Gastroesophageal sphincter (tissue), 3 donors: Measurements from ENCODE around the gene SLC46A1.

ENCODE experiments used
- EP300 ChIP-seq: sonication (generic); formaldehyde crosslinking; IDR thresholded peaks from one replicate; pipeline ENCODE4 v1.6.1; 2017; ENCODE audit warnings: antibody characterized with exemption, mild to moderate bottlenecking
- POLR2A ChIP-seq, 2 donors: fragments of 450-650 bp; IDR thresholded peaks; one replicate each; pipeline ENCODE4 v1.6.1; 2017; ENCODE audit warnings: antibody characterized with exemption in 2 of 2, mild to moderate bottlenecking in 2 of 2, moderate library complexity in 1 of 2
- POLR2AphosphoS5 ChIP-seq: sonication (generic); formaldehyde crosslinking; IDR thresholded peaks from one replicate; pipeline ENCODE4 v1.6.1; 2017; ENCODE audit warnings: antibody characterized with exemption
- TF ChIP-seq, protein P1 (sequence below), 4 experiments: fragments of 200-600 bp in 2 of 4; fragments of 450-650 bp in 2 of 4; sonication (generic) in 1 of 4; IDR thresholded peaks; one replicate each; pipeline ENCODE4 v1.5.1; 2017 to 2019; ENCODE audit warnings: antibody characterized with exemption in 4 of 4, mild to moderate bottlenecking in 2 of 4, moderate library complexity in 2 of 4

GRCh38 chr17:28413804-28414203, 7.8 kb upstream of the SLC46A1 start:
- TF ChIP-seq POLR2AphosphoS5 (no peak), POLR2A (IDR thresholded peaks at IDR 0.05) (no peak), EP300 (no peak)
- TF ChIP-seq, protein P1, sequence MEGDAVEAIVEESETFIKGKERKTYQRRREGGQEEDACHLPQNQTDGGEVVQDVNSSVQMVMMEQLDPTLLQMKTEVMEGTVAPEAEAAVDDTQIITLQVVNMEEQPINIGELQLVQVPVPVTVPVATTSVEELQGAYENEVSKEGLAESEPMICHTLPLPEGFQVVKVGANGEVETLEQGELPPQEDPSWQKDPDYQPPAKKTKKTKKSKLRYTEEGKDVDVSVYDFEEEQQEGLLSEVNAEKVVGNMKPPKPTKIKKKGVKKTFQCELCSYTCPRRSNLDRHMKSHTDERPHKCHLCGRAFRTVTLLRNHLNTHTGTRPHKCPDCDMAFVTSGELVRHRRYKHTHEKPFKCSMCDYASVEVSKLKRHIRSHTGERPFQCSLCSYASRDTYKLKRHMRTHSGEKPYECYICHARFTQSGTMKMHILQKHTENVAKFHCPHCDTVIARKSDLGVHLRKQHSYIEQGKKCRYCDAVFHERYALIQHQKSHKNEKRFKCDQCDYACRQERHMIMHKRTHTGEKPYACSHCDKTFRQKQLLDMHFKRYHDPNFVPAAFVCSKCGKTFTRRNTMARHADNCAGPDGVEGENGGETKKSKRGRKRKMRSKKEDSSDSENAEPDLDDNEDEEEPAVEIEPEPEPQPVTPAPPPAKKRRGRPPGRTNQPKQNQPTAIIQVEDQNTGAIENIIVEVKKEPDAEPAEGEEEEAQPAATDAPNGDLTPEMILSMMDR (IDR thresholded peaks at IDR 0.05): no peak
